GM21367 (cell line): ENCODE measurements around the gene LTBP1.

Experiments used
- ATAC-seq: cut with Tn5 transposase; IDR thresholded peaks from one replicate; pipeline ENCODE4 v1.9.1; 2021; ENCODE audit not compliant: unreplicated experiment

The LTBP1 gene

GRCh38 chr2:33181466-33181865 lies 234.7 kb downstream of the LTBP1 start:
- ATAC-seq: no peak

DNA sequence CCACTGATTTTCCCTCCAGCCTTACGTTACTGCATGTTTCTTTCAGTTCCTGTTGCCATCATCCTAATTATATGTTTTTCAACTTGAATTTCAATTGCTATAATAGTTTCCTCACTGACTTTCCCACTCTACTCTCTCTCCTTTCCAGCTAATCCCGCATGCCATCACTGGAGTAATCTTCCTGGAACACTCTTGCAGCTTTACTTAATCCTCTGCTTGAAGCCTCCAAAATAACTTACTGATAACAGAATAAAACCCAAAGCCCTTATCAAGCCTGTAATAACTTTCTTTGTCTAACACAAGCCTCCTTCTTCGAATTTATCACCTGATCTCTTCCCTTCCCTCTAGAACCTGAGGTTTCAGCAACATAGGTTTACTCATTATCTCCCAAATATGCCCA lies 237.3 kb downstream of the LTBP1 start:
- no peak for ATAC-seq

- ATAC-seq: no peak
Measured at GRCh38 chr2:33186937-33187336, 240.2 kb downstream of the LTBP1 start.

DNA sequence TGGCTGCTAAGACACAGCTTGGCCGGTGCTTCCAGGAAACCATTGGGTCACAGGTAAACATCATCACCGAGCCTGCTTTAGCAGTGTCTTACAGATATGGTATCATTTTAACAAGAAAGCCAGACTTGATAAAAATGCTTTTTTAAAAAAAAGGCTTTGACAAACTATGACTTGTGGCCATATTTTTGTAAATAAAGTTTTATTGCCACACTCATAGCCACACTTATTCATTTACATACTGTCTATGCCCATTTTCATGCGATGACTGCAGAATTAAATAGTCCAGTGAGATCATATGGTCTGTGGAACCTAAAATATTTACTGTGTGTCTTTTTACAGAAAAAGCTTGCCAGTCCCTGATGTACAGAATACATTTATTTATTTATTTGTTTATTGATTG lies 242.0 kb downstream of the LTBP1 start:
- ATAC-seq: no peak

DNA sequence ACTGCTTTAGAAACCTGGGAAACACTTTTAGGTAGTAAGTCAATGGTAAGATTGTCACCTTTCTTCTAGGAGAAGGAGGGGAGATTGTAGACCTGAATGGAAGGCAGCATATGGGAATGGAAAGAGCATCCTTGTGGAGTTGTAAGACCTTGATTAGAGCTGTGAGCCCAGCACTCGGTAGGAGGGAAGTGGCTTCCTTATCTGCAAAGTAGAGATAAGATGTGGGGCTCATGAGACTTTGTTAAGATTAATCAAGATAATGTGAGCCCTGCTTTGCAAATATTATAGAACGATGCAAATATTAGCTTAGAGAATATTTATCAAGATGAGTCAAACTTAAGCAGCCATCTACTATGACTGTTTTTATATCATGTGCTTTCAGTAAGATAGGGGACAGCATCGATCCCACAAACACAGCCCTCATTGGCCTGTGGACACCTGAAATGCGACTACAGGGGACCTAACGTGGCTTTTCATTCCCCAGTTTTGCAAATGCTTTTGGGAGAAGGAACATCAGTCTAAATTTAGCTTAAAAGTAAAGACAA lies 243.7 kb downstream of the LTBP1 start:
- ATAC-seq: no peak

GRCh38 chr2:33195891-33196290 lies 249.1 kb downstream of the LTBP1 start:
- ATAC-seq: no peak

DNA sequence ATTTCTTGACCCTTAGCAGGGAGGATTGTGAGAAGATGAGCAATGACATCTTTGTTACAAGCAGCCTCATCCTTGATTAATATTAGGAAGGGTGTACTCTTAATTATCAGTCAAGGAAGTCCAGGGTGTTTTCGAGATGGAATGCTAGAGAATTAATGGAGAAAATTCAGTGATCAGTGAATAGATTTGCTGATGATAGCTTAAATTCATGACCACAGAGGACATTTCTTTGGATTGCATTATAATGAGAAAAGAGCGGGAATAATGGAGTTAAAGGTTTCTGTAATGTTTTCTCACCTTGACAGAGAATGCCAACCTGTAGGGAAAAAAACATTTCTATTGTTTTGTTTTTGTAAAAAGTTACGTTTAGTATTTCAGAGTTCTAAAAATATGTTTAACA lies 249.9 kb downstream of the LTBP1 start:
- ATAC-seq: no peak

DNA sequence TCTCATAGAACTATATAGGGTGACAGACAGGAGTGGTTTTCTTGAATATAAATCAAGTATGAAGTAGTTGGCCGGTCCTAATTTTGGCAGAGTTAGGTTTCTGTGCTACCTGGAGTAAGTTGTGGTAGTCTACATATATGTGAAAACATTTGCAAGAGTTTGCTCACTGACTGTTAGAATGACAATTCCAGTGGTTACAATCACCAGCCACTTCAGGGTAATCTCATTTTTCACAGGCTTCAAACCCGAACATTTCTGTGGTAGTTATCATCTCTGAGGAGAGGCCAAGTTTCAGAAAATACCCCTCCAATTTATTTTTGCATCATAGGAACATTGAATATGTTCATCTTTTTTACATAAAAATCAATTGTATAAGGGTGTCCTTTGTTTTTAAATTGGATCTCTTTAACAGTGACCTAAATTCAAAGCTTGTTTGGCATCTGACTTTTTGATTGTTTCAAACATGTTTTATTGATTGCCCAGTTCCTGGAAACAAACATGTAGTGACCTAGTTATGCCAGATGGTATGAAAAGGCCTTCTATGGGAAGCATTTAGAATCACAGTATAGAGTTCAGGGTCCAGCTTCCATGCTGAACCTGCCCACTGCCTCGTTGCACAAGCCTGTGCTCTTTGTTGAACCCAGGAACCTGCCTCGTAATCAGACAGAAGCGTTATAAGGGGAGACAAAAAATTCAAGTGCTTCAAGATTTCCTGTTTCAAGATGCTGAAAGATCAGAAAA lies 250.6 kb downstream of the LTBP1 start:
- no peak for ATAC-seq

DNA sequence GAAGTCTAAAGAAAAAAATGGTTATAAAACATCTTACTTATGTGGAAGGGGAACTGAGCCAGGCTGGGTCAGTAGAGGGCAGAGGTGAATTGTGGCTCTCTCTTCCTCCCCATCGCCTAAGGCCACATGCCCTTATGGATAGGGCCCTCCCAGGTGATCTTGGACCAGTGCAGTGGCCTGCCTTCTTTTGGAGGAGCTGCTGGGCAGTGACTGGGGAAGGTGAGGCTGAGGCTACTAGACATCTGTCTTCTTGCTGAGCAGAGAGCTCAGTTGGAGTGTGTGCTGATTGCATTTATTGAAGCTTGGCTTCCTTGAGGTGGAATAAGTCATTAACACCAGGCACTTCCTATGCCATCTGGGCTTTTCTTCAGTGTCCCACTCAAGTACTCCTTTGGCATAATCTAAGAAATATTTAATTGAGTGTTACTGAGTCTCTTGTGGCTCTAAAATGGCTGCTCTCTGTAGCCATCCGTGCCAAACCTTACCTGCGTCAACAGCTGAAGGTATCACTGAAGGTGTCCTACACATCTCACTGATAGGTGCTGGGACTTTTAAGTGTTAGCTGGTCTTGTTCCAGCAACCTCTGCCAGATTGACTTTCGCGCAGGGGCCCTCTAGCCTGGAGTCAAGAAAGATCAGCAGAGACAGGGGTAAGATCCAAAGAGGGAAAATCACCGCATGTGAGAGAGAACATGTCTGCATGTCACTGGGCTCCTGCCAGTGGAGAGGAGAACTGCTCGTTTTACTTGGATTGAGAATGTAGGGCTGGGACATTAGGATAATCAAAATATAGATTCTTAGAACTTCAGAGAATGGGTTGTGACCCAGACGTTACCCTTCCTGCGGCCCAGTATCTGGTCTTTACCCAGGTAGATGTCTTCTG lies 256.1 kb downstream of the LTBP1 start:
- ATAC-seq: no peak

DNA sequence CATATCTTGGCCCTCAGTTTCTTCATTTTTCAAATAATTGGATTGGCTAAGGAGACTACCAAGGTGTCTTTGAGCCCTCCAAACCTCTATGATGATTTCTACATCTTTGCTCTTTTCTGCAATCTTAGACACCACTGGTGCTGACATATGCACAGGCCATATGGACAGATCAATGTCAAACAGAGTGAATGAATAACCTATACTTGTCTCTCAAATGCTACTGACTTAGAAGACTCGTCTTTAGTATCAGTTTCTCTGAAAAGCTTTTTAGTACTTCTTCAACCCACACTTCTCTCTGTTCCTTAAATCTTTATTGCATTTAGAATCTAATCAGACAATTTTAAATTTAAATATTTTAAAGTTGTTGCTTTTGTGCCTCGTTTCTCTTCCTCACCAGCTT lies 258.2 kb downstream of the LTBP1 start:
- peak; percentile 45 for ATAC-seq

DNA sequence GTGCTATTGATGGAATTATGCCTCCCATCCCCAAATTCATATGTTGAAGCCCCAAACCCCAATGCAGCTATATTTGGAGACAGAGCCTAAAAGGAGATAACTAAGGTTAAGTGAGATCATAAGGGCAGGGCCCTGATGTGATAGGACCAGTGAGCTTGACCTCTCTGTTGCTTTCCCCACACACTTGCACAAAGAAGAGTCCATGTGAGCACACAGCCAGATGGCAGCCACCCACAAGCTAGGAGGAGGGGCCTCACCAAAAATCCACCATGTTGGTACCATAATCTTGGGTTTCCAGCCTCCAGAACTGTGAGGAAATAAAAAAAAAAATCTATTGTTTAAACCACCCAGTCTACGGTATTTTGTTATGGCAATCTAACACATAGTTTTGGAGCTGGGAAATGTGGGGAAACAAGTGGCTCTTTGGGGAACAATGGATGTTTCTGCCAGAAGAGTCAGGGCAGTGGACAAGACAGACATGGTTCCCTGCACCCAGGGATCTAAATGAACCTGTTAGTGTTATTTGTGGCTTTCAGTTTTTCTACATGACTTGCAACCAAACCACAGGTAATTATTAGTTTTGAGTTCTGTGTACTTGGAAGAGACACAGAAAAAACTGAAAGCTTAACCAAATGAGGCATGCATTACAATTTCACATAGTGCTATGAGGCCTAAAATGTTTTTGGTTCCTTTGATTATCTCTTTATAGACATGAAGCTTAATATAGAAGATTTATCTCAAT lies 259.1 kb downstream of the LTBP1 start:
- ATAC-seq: peak; percentile 91

DNA sequence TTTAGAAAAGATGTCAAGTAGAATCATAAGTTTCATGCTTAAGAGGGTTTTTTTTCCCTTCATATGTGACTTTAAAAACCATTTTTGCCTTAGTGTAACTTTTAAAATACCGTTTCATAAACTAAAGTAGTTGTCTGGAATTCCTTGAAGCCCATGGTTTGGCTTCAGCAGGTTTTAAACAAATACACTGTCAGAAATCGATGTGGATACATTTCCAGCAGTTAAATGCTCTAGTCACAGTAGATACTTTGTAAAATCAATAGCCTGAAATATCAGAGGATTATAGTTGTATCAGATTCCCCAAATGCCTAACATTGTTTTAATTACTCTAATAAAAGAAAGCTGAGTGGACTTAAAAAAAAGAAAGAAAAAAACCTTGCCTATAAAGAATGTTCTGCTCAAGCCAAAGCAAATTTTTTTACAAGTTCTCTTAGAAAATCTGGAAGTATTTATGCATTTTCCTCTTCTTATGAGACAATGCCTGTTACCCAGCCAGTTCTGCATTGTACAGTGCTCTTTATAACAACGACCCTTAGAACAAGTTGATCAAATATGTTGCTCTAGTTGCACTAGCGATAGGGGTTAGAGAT lies 260.5 kb downstream of the LTBP1 start:
- no peak for ATAC-seq

- no peak for ATAC-seq
Measured at GRCh38 chr2:33208400-33208799, 261.6 kb downstream of the LTBP1 start.

DNA sequence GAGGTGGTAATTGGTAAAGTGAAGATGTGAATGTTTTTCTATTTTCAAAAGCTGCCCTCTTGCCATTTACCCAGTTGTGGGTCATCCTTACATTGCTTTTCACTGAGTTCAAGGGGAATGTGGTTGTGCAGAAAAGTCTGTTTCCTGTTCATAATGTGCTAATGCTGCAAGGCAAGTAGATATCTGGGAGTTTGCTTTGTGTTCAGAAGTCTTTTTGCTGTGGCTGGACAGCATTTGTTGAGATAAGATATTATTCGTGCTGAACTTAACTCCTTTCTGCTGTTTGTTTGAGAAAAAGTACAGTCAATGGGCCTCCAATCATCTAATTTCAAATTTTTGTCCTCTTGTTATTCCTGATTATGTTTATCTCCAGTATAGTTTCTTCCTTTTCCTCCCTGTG lies 263.2 kb downstream of the LTBP1 start:
- no peak for ATAC-seq

- no peak for ATAC-seq
Measured at GRCh38 chr2:33210626-33211025, 263.9 kb downstream of the LTBP1 start.

DNA sequence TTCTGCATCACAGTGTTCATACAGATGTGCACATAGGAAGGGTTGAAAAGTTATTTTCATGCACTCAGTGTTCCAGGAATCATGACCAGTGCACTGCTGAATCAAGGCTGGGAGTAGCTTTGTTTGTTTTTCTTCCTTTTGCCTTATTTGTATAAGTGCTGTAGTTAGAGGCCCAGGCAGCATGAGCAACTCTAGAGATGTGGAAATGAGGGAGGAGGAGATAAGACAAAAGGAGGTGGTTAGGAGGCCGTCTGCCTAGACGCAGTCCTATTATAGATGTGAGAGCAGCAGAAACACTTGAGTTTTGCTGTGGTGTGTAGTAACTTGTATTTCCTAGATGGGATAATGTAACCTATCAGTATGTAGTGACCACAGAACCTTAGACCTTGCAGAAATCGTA lies 265.4 kb downstream of the LTBP1 start:
- ATAC-seq: no peak

- no peak for ATAC-seq
Measured at GRCh38 chr2:33213244-33213643, 266.5 kb downstream of the LTBP1 start.

- ATAC-seq: no peak
Measured at GRCh38 chr2:33213648-33214047, 266.9 kb downstream of the LTBP1 start.

DNA sequence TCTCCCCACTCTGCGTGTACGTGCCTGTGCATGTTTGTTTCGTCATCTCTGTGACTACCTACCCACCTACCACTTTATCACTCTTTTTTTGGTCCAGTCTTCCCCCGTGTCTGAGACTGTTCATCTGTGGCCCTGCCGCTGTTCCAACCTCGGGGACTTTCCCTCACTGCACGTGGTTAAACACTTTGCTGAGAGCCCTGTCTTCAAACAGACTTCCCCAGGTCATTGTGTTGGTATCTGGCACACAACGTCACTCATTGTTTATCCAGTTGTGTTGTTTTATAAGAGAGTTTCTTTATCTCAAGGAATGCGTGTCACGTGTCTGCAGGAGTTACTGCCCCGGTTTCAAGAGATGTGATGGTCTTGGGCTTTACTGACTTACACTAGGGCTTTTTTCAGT lies 267.7 kb downstream of the LTBP1 start:
- ATAC-seq: no peak

GRCh38 chr2:33214857-33215256 lies 268.1 kb downstream of the LTBP1 start:
- ATAC-seq: no peak

DNA sequence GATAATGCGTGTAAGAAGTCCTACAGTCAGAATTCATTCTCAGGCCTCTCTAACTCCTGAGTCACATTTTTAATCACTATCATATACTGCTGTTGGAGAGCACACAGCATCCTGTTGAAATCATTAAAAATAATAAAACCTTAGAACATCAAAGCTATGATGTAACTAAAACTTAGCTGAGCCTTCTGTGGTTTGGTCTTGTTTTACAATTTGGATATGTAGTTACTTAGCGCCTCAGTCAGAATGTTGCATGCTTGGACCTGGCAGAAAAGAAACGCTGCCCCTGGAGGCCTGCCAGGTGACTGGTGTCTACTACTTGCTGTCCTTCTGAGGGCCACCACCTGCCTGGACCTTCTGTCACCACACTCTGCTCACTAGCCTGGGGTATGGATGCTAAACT lies 268.5 kb downstream of the LTBP1 start:
- no peak for ATAC-seq
